GM23338 (cell line): ENCODE measurements around the gene CRKL.

Experiments used
- CREB1 ChIP-seq: fragments of 250-450 bp; sonication (Bioruptor Pico); IDR thresholded peaks from 2 replicates; pipeline ENCODE4 v1.5.0; 2020; ENCODE audit warnings: low read depth, mild to moderate bottlenecking, moderate library complexity
- CTCF ChIP-seq, 2 experiments: fragments of 200-600 bp in 1 of 2; sonication (generic) in 1 of 2; conservative IDR thresholded peaks; 2 replicates each; pipeline versions ENCODE4 v1.5.1 to v1.6.1; 2016 to 2017; ENCODE audit warnings: antibody characterized with exemption in 2 of 2, low read depth in 2 of 2, mild to moderate bottlenecking in 2 of 2, moderate library complexity in 1 of 2
- ETS1 ChIP-seq: IDR thresholded peaks from 2 replicates; pipeline ENCODE4 v1.6.1; 2016; ENCODE audit warnings: antibody characterized with exemption
- EZH2 ChIP-seq: fragments of 200-600 bp; sonication (generic); IDR thresholded peaks from one replicate; pipeline ENCODE4 v1.8.0; 2017; ENCODE audit warnings: antibody characterized with exemption, mild to moderate bottlenecking, low read depth; ENCODE audit not compliant: unreplicated experiment
- EZH2phosphoT487 ChIP-seq: fragments of 200-600 bp; sonication (generic); IDR thresholded peaks from one replicate; pipeline ENCODE4 v1.8.1; 2018; ENCODE audit warnings: antibody characterized with exemption; ENCODE audit not compliant: unreplicated experiment
- JUNB ChIP-seq: IDR thresholded peaks from one replicate; pipeline ENCODE4 v1.6.1; 2016; ENCODE audit warnings: antibody characterized with exemption; ENCODE audit not compliant: unreplicated experiment
- POLR2AphosphoS5 ChIP-seq: IDR thresholded peaks from 2 replicates; pipeline ENCODE4 v1.6.1; 2016; ENCODE audit warnings: antibody characterized with exemption, low read depth
- REST ChIP-seq: IDR thresholded peaks from one replicate; pipeline ENCODE4 v1.6.1; 2018; ENCODE audit warnings: antibody characterized with exemption; ENCODE audit not compliant: unreplicated experiment
- ZNF331 ChIP-seq: fragments of 250-450 bp; sonication (Bioruptor Pico); IDR thresholded peaks from 2 replicates; pipeline ENCODE4 v1.5.0; 2020; ENCODE audit warnings: low read depth, mild to moderate bottlenecking, moderate library complexity
- ZNF462 ChIP-seq: fragments of 250-450 bp; sonication (Bioruptor Pico); IDR thresholded peaks from 2 replicates; pipeline ENCODE4 v1.5.0; 2020; ENCODE audit warnings: mild to moderate bottlenecking, moderate library complexity

GRCh38 chr22:20912494-20912893, 4.7 kb upstream of the CRKL start:
- TF ChIP-seq JUNB (no peak), REST (no peak), EZH2 (no peak), CTCF (conservative IDR thresholded peaks at IDR 0.05; ENCODE audit: low read depth in 2 of 2) (no peak), CREB1 (CRISPR knock-in tag) (no peak), POLR2AphosphoS5 (no peak), EZH2phosphoT487 (no peak), ETS1 (no peak), ZNF462 (CRISPR knock-in tag) (no peak), ZNF331 (CRISPR knock-in tag) (no peak)
